ENCODE measurements around the gene GFM1.
A peak's percentile ranks its signal among the peaks of the same experiment; 100 is the strongest.

GFM1 gene

DNA sequence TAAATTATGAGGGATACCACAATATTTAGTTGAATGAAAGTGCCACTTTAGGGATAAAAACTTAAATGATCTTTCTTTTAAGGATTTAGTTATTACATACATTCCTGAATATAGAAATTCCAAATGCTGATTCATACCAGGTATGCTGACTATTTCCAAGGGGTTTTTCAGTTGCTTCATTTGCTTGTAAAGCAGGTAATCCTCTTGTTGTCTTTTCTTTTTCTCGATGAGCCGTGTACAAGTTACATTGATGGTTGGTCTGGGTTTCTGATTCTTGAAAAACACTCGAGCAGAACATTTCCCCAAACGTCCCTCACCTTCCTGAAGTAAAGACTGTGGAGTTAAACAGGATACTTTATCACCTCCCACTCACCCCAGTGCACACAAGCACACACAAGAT lies 66.3 kb downstream of the GFM1 start:
- no peak overlapping the region for H3K4me3 ChIP-seq (replicated peaks in 1 of 2; ENCODE audit: low read depth in 2 of 2, low read length in 2 of 2)
- TF ChIP-seq, protein P1, sequence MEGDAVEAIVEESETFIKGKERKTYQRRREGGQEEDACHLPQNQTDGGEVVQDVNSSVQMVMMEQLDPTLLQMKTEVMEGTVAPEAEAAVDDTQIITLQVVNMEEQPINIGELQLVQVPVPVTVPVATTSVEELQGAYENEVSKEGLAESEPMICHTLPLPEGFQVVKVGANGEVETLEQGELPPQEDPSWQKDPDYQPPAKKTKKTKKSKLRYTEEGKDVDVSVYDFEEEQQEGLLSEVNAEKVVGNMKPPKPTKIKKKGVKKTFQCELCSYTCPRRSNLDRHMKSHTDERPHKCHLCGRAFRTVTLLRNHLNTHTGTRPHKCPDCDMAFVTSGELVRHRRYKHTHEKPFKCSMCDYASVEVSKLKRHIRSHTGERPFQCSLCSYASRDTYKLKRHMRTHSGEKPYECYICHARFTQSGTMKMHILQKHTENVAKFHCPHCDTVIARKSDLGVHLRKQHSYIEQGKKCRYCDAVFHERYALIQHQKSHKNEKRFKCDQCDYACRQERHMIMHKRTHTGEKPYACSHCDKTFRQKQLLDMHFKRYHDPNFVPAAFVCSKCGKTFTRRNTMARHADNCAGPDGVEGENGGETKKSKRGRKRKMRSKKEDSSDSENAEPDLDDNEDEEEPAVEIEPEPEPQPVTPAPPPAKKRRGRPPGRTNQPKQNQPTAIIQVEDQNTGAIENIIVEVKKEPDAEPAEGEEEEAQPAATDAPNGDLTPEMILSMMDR (IDR thresholded peaks at IDR 0.05; ENCODE audit: low read depth, low read length): no peak
- no peak for DNase-seq (ENCODE audit: low read depth in 2 of 2)

GRCh38 chr3:158711886-158712285 lies 67.6 kb downstream of the GFM1 start:
- TF ChIP-seq, protein P1 (IDR thresholded peaks at IDR 0.05; ENCODE audit: low read depth, low read length): no peak
- H3K4me3 ChIP-seq (replicated peaks in 1 of 2; ENCODE audit: low read depth in 2 of 2, low read length in 2 of 2): no peak overlapping the region
- DNase-seq (ENCODE audit: low read depth in 2 of 2): peak; percentile 83

DNA sequence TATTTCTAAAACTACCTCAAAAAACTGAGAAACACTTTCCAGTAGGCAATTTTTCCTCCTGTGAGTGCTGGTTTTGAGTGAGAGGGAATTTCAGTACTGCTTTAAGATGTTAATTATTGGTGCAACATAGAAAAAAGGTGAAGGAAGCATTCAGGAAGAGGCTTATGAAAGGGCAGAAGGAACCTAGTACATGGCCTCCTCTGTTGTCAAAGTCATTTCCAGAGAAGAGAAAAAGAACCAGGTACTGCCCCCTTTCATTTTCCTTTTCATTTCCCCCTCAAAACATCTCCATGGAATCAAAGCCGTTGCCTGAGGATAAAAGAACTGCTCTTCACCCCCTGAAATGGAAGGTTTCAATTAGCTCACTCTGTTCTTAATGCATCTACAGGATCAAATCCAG lies 68.1 kb downstream of the GFM1 start:
- DNase-seq (ENCODE audit: low read depth in 2 of 2): no peak
- TF ChIP-seq, protein P1 (IDR thresholded peaks at IDR 0.05; ENCODE audit: low read depth, low read length): no peak

DNA sequence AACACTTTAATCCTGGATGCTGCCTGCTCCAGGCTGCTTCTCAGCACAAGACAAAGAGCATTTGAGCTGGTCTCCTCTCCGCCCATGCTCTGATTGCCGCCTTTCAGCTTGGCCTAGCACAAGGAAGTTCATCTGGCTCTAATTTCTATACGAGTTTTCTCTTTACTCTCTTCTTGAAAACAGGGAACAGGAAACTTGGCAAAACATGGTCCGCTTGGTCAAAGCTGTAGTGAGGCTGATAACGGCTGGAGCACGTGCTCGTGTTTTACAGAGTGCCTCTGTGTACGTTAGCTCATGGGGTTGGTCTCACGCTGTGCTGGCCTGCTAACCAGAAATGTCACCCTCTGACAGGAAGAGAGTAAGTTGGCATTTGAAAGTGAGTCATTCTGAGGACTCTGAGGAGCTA lies 68.8 kb downstream of the GFM1 start:
- TF ChIP-seq, protein P1 (IDR thresholded peaks at IDR 0.05; ENCODE audit: low read depth, low read length): no peak
- peak in 1 of 2 donors; percentile 93 for DNase-seq (ENCODE audit: low read depth in 2 of 2)

More for the DNA sequence above, 68.1 kb downstream of the GFM1 start:
- H3K4me3 ChIP-seq (replicated peaks in 1 of 2; ENCODE audit: low read depth in 2 of 2, low read length in 2 of 2): no peak overlapping the region

GRCh38 chr3:158717576-158717975 lies 73.2 kb downstream of the GFM1 start:
- DNase-seq (ENCODE audit: low read depth in 2 of 2): no peak
- H3K4me3 ChIP-seq (replicated peaks in 1 of 2; ENCODE audit: low read depth in 2 of 2, low read length in 2 of 2): no peak overlapping the region
- TF ChIP-seq, protein P1 (IDR thresholded peaks at IDR 0.05; ENCODE audit: low read depth, low read length): no peak

More for the DNA sequence above, 68.8 kb downstream of the GFM1 start:
- no peak overlapping the region for H3K4me3 ChIP-seq (replicated peaks in 1 of 2; ENCODE audit: low read depth in 2 of 2, low read length in 2 of 2)

DNA sequence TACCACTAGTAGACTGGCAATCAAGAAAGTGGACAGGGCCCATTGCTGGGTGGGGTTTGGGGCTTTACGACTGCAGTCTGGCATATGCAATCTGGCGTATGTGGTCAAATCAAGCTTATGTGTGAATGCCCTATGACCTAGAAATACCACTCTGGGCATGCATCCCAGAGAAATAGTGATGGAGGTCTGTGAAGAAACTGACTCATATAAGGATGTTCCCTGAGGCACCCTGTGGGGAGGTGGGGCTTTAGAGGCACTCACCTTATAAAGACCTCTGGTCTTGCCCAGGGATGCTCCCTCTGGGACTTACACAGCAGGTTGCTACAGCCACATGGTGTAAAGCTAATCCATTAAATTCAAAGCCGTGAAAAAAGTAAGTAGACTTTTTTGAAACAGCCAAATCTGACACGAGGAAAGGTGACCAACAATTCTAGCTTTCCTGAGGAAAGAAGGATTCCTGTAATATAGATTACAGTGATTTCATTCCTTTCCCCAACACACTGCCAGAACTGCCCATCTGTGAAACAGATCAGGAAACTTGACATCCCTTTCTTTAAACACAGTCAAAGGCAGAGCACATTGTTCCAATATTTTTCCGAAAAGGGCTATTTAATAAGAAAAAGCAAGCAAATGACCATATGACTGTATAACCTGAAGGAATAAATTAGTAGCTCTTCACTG lies 74.3 kb downstream of the GFM1 start:
- no peak overlapping the region for H3K4me3 ChIP-seq (replicated peaks in 1 of 2; ENCODE audit: low read depth in 2 of 2, low read length in 2 of 2)
- TF ChIP-seq, protein P1 (IDR thresholded peaks at IDR 0.05; ENCODE audit: low read depth, low read length): no peak
- peak; percentile 88 to 96 for DNase-seq (ENCODE audit: low read depth in 2 of 2)

DNA sequence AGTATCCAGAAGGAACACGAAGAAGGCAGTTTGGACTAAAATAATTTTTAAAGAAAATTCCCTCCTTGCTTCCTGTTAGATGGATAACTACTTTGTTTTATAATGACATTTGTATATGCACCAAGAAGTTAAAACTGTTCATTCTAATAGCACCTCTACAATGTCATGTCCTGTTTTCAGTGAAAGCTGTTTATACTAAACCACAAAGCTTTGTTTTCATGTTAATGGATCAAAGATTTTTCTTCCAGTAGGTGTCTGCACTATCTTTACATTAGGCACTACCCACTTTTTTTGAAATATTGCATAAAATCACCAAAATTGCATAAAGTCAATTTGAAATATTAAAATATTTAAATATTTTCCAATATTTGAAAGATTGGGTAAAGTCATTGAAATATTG lies 77.8 kb downstream of the GFM1 start:
- no peak overlapping the region for H3K4me3 ChIP-seq (replicated peaks in 1 of 2; ENCODE audit: low read depth in 2 of 2, low read length in 2 of 2)
- TF ChIP-seq, protein P1 (IDR thresholded peaks at IDR 0.05; ENCODE audit: low read depth, low read length): no peak
- no peak for DNase-seq (ENCODE audit: low read depth in 2 of 2)
